ENCODE results near the gene AIPL1. TPM values are rescaled to one million over a fixed set of nuclear protein-coding genes. Genes with fewer than 3 reads are reported as not detected.

The AIPL1 gene
- total and polyA plus RNA-seq, 2 of the 4 experiments (the other 2 are of a cell fraction) = not detected

DNA sequence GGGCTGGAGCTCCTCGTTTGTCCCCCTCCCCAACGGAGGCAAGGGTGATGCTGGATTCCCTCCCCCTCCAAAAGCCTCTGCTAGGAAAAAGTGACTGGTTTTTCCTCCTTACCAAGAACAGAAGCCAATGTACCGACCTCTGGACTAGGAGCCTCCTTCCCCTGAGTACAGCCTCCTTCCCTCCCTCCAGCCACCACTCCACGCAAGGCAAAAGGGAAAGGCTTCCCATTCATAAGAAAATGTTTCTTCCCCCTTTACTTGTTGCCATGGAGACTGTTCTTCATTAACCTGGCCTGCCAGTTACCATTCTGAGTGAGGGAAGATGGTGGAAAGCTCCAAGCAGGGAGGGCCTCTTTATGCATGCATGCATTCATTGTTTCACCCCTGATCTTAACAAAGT, 5.0 kb upstream of the AIPL1 start:
- ATAC-seq (ENCODE audit: low read depth) (no peak), DNase-seq (no peak)
- Histone ChIP-seq H2AFZ (replicated peaks; ENCODE audit: low read length, poor library complexity) (no peak overlapping the region), H3K56ac (ENCODE audit: extremely low read depth, insufficient read depth, low read length) (no peak overlapping the region), H3K27ac (ENCODE audit: insufficient read depth, low read length) (no peak overlapping the region), H2AK5ac (ENCODE audit: low read depth, low read length) (no peak overlapping the region), H2AK9ac (replicated peaks; ENCODE audit: low read depth, low read length, poor library complexity) (no peak overlapping the region), H3K9me1 (ENCODE audit: insufficient read depth, low read length) (no peaks in the 10 kb centered on the region; the same call in 1 of the 2 replicates), H2BK20ac (ENCODE audit: low read depth, low read length) (no peak overlapping the region), H3K79me1 (ENCODE audit: low read depth in 1 of 2, low read length in 2 of 2) (peaks cover 3 to 7% of the 10 kb centered on the region in 2 experiments; a peak in 2 of 4 replicates), H4K91ac (ENCODE audit: insufficient read depth, low read depth, low read length) (no peak overlapping the region), H3K14ac (replicated peaks; ENCODE audit: low read depth, low read length) (no peak overlapping the region), H2BK15ac (ENCODE audit: low read depth, low read length) (no peak overlapping the region), H3K4ac (ENCODE audit: low read depth, low read length) (no peak overlapping the region), H3K18ac (ENCODE audit: low read depth, low read length) (no peak overlapping the region), H2BK120ac (ENCODE audit: low read depth, low read length) (no peak overlapping the region), H4K20me1 (ENCODE audit: insufficient read depth, low read length) (peaks cover 2% of the 10 kb centered on the region; the same call in 1 of the 2 replicates), H3K27me3 (ENCODE audit: control insufficient read depth, insufficient read depth, low read length) (peaks cover 10% of the 10 kb centered on the region), H2BK5ac (ENCODE audit: low read depth, low read length, poor library complexity, severe bottlenecking) (no peak overlapping the region), H3K23ac (ENCODE audit: low read depth, low read length) (no peak overlapping the region), H3K4me3 (ENCODE audit: insufficient read depth, low read depth, low read length) (no peak overlapping the region), H3K36me3 (ENCODE audit: control insufficient read depth, insufficient read depth, low read length) (no peaks in the 10 kb centered on the region), H4K8ac (ENCODE audit: low read depth in 2 of 2, low read length in 2 of 2) (no peak overlapping the region), H3K4me1 (ENCODE audit: control insufficient read depth, insufficient read depth, low read length) (peaks cover 3% of the 10 kb centered on the region; the same call in 1 of the 2 replicates), H3K9me3 (ENCODE audit: control insufficient read depth, insufficient read depth, low read length) (no peaks in the 10 kb centered on the region), H3K4me2 (ENCODE audit: low read depth, low read length) (no peak overlapping the region), H3K9ac (ENCODE audit: low read depth, low read length) (no peak overlapping the region), H4K5ac (ENCODE audit: low read depth, low read length) (no peak overlapping the region)
- ChIA-PET CTCF (no interaction called here), POLR2A (ENCODE audit: unreplicated experiment) (no interaction called here)
- TF ChIP-seq POLR2A (IDR thresholded peaks at IDR 0.05; ENCODE audit: low read depth, low read length) = no peak
- no peak for TF ChIP-seq RAD21 (IDR thresholded peaks at IDR 0.05; ENCODE audit: low read length)
- no peak for TF ChIP-seq SMC3 (IDR thresholded peaks at IDR 0.05; ENCODE audit: low read depth, low read length)
- TF ChIP-seq CEBPB (IDR thresholded peaks at IDR 0.05; ENCODE audit: low read depth, low read length) = no peak
- TF ChIP-seq MAZ (IDR thresholded peaks at IDR 0.05; ENCODE audit: borderline replicate concordance, low read depth, low read length) = no peak
- TF ChIP-seq NFE2L2 (IDR thresholded peaks at IDR 0.05; ENCODE audit: low read depth, low read length) = no peak
- no peak for TF ChIP-seq USF2 (IDR thresholded peaks at IDR 0.05; ENCODE audit: low read depth, low read length)
- TF ChIP-seq BHLHE40 (IDR thresholded peaks at IDR 0.05; ENCODE audit: low read depth, low read length) = no peak
- TF ChIP-seq MXI1 (IDR thresholded peaks at IDR 0.05; ENCODE audit: borderline replicate concordance, low read depth, low read length) = no peak
- no peak for TF ChIP-seq CHD1 (IDR thresholded peaks at IDR 0.05; ENCODE audit: low read depth, low read length)
- no peak for TF ChIP-seq FOS (IDR thresholded peaks at IDR 0.05; ENCODE audit: low read depth, low read length)
- no peak for TF ChIP-seq RCOR1 (IDR thresholded peaks at IDR 0.05; ENCODE audit: insufficient replicate concordance, low read length)
- no peak for TF ChIP-seq RFX5 (IDR thresholded peaks at IDR 0.05; ENCODE audit: low read depth, low read length)
- no peak for TF ChIP-seq CTCF (conservative IDR thresholded peaks at IDR 0.05; ENCODE audit: low read depth, low read length)
- no peak for TF ChIP-seq MAFK (IDR thresholded peaks at IDR 0.05; ENCODE audit: low read depth, low read length)
- TF ChIP-seq ELK1 (IDR thresholded peaks at IDR 0.05; ENCODE audit: borderline replicate concordance, low read depth, low read length) = no peak
- BruUV-seq (replicated peaks) = no TSS peak
- in situ Hi-C loops (cut with MboI; ENCODE audit: low sequenced_read_pairs) (loop anchor here (25.0 kb wide), 1 partner anchor 1203 kb away; the partner anchor contains the start of gene SCIMP), intact Hi-C loops (cut with micrococcal nuclease) (loop anchor here (5.0 to 10.0 kb wide), 2 partner anchors 202 to 1195 kb away; partner anchors contain the start of genes KIAA0753 and TXNDC17), dilution Hi-C loops (cut with HindIII; ENCODE audit: low sequenced_read_pairs, unreplicated experiment) (no loop called here)
- 42% methylated on average over 2 of the region's 4 CpGs; no CpG with 5 or more reads in 1 of the 2 experiments for WGBS, 2 experiments (ENCODE audit: extremely low coverage in 2 of 2, insufficient read length in 1 of 2)
